A673 (cell line): ENCODE results near the gene METRNL. TPM values are rescaled to one million over a fixed set of nuclear protein-coding genes. Genes with fewer than 3 reads are reported as not detected.

Experiments used
- BruUV-seq: library from RNA; stranded (reverse); fragments of 400-500 nt; replicated peaks from 2 replicates; lab custom pipeline; 2021; lab: Mats Ljungman, UMichigan
- CTCF ChIA-PET: fragments of 300-600 bp; sonication (Branson Sonifier 250); formaldehyde crosslinking; loops from one replicate; lab custom pipeline; 2022; ENCODE audit warnings: antibody characterized with exemption; lab: Charles Lee
- POLR2A ChIA-PET: fragments of 300-600 bp; sonication (Branson Sonifier 250); formaldehyde crosslinking; loops from one replicate; lab custom pipeline; 2022; ENCODE audit warnings: antibody characterized with exemption; ENCODE audit not compliant: low non-redundant PET; lab: Charles Lee
- DNase-seq: peaks from one replicate; pipeline ENCODE4 v3.0.0-alpha.2; 2015; ENCODE audit warnings: low spot score
- H3K27ac ChIP-seq: fragments of 200-600 bp; sonication (generic); 2 replicates; pipeline ENCODE4 v1.5.1; 2016; ENCODE audit warnings: mixed run types, low read depth, mild to moderate bottlenecking, mixed read lengths, antibody characterized with exemption, low read length; ENCODE audit not compliant: poor library complexity, severe bottlenecking
- H3K27me3 ChIP-seq: fragments of 200-600 bp; sonication (generic); replicated peaks from 2 replicates; pipeline ENCODE4 v1.6.1; 2017; ENCODE audit warnings: mixed run types, low read depth, mild to moderate bottlenecking, mixed read lengths, antibody characterized with exemption, low read length; ENCODE audit not compliant: insufficient read depth, poor library complexity
- H3K36me3 ChIP-seq: fragments of 200-600 bp; sonication (generic); 2 replicates; pipeline ENCODE4 v1.6.1; 2016; ENCODE audit warnings: mixed run types, mild to moderate bottlenecking, mixed read lengths, antibody characterized with exemption, low read length; ENCODE audit not compliant: insufficient read depth, poor library complexity, severe bottlenecking
- H3K4me1 ChIP-seq: fragments of 200-600 bp; sonication (generic); 2 replicates; pipeline ENCODE4 v1.6.1; 2017; ENCODE audit warnings: mixed run types, mild to moderate bottlenecking, mixed read lengths, antibody characterized with exemption, low read length; ENCODE audit not compliant: insufficient read depth, poor library complexity, severe bottlenecking
- H3K4me3 ChIP-seq: fragments of 200-600 bp; sonication (generic); 2 replicates; pipeline ENCODE4 v1.5.1; 2016; ENCODE audit warnings: low read depth, mixed run types, mild to moderate bottlenecking, mixed read lengths, low read length; ENCODE audit not compliant: poor library complexity, severe bottlenecking
- H3K9me3 ChIP-seq: fragments of 200-600 bp; sonication (generic); 2 replicates; pipeline ENCODE4 v1.6.1; 2016; ENCODE audit warnings: mixed run types, low read depth, mild to moderate bottlenecking, mixed read lengths, antibody characterized with exemption, low read length; ENCODE audit not compliant: poor library complexity, severe bottlenecking
- EZH2 ChIP-seq: fragments of 200-600 bp; sonication (generic); IDR thresholded peaks from 2 replicates; pipeline ENCODE4 v1.6.1; 2017; ENCODE audit warnings: borderline replicate concordance, low read depth, mild to moderate bottlenecking, mixed read lengths, antibody characterized with exemption, low read length; ENCODE audit not compliant: poor library complexity, severe bottlenecking
- intact Hi-C: fragments of 100-400 bp; cut with micrococcal nuclease; formaldehyde crosslinking; loops from one replicate; pipeline ENCODE4 v1.10.0; 2022; ENCODE audit not compliant: unreplicated experiment
- total RNA-seq: library from RNA; stranded (reverse); gene quantifications from 2 replicates; pipeline ENCODE4 v1.2.3, GENCODE V29; 2021
- TF ChIP-seq, protein P1 (sequence below): fragments of 300-800, 200-600 bp; sonication (generic); conservative IDR thresholded peaks from 2 replicates; pipeline ENCODE4 v1.5.1; 2017; ENCODE audit warnings: low read depth, mild to moderate bottlenecking, antibody characterized with exemption, low read length, moderate library complexity, mixed read lengths

Gene METRNL
- total RNA-seq, 1 experiment from 2014 or later: 16.5 TPM

DNA sequence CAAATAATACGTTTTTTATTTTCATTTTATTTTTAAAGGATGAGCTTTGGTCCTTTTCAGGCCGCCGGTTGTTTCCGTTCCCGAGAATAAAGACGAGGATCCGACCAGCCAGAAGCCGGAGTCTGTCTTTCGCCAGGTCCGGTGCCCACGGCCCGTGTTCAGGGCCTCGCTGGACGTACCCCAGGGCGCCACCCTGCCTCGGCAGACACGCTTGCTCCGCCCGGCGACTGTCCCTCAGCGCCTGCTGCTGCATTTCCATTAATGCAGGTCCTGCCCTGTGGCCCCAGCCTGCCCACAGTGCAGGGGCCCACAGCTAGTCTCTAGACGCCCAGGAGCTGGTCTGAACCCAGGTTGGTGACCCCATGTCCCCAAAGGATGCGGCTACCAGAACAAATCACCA is 15.6 kb downstream of the METRNL start:
- intact Hi-C loops: no loop called here
- POLR2A ChIA-PET: no interaction called here
- BruUV-seq: no TSS peak

DNA sequence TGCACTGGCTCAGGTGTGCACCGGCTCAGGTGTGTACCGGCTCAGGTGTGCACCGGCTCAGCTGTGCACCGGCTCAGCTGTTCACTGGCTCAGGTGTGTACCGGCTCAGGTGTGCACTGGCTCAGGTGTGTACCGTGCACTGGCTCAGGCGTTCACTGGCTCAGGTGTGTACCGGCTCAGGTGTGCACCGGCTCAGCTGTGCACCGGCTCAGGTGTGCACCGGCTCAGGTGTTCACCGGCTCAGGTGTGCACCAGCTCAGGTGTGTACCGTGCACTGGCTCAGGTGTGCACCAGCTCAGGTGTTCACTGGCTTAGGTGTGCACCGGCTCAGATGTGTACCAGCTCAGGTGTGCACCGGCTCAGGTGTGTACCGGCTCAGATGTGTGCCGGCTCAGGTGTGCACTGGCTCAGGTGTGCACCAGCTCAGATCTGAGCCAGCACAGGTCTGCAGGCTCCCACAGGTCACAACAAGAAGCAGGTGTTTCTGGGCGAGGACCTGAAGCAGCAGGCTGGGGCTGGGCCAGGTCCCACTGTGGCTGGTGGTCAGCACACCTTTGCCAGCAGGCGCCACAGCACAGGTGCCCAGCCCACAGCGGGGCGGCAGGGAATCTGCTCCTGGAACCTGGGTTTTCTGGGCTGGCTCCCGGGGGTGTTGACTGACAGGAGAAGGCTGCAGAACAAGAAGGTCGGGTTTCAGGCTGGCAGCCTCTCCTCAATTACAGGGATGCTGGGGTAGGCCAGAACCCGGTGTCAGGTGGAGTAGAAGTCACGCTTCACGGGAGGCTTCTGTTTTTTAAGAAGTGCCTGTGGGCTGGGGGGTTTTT is 17.2 kb downstream of the METRNL start:
- DNase-seq: no peak
- Histone ChIP-seq H3K4me1 (peaks cover 7% of the 10 kb centered on the region), H3K27ac (no peak overlapping the region), H3K36me3 (no peaks in the 10 kb centered on the region), H3K27me3 (no peaks in the 10 kb centered on the region), H3K4me3 (no peak overlapping the region), H3K9me3 (no peaks in the 10 kb centered on the region)
- no TSS peak for BruUV-seq
- POLR2A ChIA-PET: no interaction called here
- intact Hi-C loops: no loop called here
- CTCF ChIA-PET: no interaction called here
- TF ChIP-seq, protein P1, sequence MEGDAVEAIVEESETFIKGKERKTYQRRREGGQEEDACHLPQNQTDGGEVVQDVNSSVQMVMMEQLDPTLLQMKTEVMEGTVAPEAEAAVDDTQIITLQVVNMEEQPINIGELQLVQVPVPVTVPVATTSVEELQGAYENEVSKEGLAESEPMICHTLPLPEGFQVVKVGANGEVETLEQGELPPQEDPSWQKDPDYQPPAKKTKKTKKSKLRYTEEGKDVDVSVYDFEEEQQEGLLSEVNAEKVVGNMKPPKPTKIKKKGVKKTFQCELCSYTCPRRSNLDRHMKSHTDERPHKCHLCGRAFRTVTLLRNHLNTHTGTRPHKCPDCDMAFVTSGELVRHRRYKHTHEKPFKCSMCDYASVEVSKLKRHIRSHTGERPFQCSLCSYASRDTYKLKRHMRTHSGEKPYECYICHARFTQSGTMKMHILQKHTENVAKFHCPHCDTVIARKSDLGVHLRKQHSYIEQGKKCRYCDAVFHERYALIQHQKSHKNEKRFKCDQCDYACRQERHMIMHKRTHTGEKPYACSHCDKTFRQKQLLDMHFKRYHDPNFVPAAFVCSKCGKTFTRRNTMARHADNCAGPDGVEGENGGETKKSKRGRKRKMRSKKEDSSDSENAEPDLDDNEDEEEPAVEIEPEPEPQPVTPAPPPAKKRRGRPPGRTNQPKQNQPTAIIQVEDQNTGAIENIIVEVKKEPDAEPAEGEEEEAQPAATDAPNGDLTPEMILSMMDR: no peak
- no peak for TF ChIP-seq EZH2

More for the DNA sequence above, 15.6 kb downstream of the METRNL start:
- Histone ChIP-seq H3K27ac (no peak overlapping the region), H3K4me1 (peaks cover 4% of the 10 kb centered on the region), H3K27me3 (no peaks in the 10 kb centered on the region), H3K9me3 (no peaks in the 10 kb centered on the region), H3K36me3 (no peaks in the 10 kb centered on the region), H3K4me3 (no peak overlapping the region)
- no peak for DNase-seq
- CTCF ChIA-PET: no interaction called here
- TF ChIP-seq EZH2: no peak
- TF ChIP-seq, protein P1: no peak

DNA sequence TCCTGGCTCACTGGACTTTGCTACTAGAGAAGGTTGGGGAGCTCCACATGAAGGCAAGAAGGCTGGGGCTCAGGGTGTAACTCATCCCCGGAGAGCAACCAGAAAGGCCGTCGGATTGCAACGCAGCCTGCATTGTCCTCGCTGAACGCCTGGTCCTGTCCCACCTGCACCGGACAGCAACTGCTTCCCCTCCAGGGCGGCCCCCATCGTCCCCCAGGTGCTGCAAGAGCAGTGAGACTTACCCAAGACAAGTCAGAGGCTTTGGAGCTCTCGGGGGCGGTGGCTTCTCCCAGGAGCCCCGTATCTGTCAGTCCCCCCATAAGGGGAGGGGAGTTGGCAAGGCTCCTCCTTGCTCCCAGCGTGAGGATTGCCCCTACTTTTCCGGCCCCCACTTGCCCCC is 18.4 kb downstream of the METRNL start:
- no TSS peak for BruUV-seq
- ChIA-PET CTCF (no interaction called here), POLR2A (no interaction called here)
- Histone ChIP-seq H3K36me3 (no peaks in the 10 kb centered on the region), H3K27me3 (no peaks in the 10 kb centered on the region), H3K9me3 (no peaks in the 10 kb centered on the region), H3K4me3 (no peak overlapping the region), H3K4me1 (peaks cover 7% of the 10 kb centered on the region), H3K27ac (no peak overlapping the region)
- no peak for TF ChIP-seq EZH2
- TF ChIP-seq, protein P1: no peak
- intact Hi-C loops: no loop called here
- no peak for DNase-seq
